ENCODE measurements around the gene DCTD.
A peak's percentile ranks its signal among the peaks of the same experiment; 100 is the strongest.
"Not testable (repeated sequence)": the region's sequence is repeated elsewhere in the genome, so short reads cannot be mapped to it uniquely, and the experiment has no call there.

Gene DCTD

GRCh38 chr4:182920676-182921075 is 3.5 kb upstream of the DCTD start:
- no peak for DNase-seq

GRCh38 chr4:182918791-182919302 is 1.7 kb upstream of the DCTD start:
- peak; percentile 53 for DNase-seq

GRCh38 chr4:182918044-182918607 is 940 bp upstream of the DCTD start:
- DNase-seq: no peak

GRCh38 chr4:182916483-182917181 is 554 bp downstream of the DCTD start:
- peak; percentile 56 for DNase-seq

GRCh38 chr4:182914357-182914756 is 2.8 kb downstream of the DCTD start:
- no peak for DNase-seq

- DNase-seq: no peak
These were observed 3.6 kb downstream of the DCTD start for GRCh38 chr4:182913621-182914020.

GRCh38 chr4:182913036-182913435 is 4.2 kb downstream of the DCTD start:
- no peak for DNase-seq

GRCh38 chr4:182908124-182908523 is 9.1 kb downstream of the DCTD start:
- DNase-seq: no peak

- DNase-seq: no peak
These were observed 9.8 kb downstream of the DCTD start for GRCh38 chr4:182907396-182907795.

- no peak for DNase-seq
These were observed 10.4 kb downstream of the DCTD start for GRCh38 chr4:182906786-182907185.

GRCh38 chr4:182905038-182905437 is 12.1 kb downstream of the DCTD start:
- DNase-seq: no peak

- DNase-seq: no peak
These were observed 12.9 kb downstream of the DCTD start for GRCh38 chr4:182904211-182904761.

GRCh38 chr4:182903013-182903412 is 14.2 kb downstream of the DCTD start:
- DNase-seq: no peak

GRCh38 chr4:182901337-182901736 is 15.8 kb downstream of the DCTD start:
- no peak for DNase-seq

- DNase-seq: not testable (repeated sequence)
These were observed 17.2 kb downstream of the DCTD start for GRCh38 chr4:182900021-182900420.

- DNase-seq: no peak
These were observed 18.7 kb downstream of the DCTD start for GRCh38 chr4:182898479-182898799.

GRCh38 chr4:182897601-182898478 is 19.3 kb downstream of the DCTD start:
- no peak for DNase-seq

- DNase-seq: no peak
These were observed 20.8 kb downstream of the DCTD start for GRCh38 chr4:182896421-182896820.

- no peak for DNase-seq
These were observed 21.3 kb downstream of the DCTD start for GRCh38 chr4:182895791-182896292.

- no peak for DNase-seq
These were observed 22.4 kb downstream of the DCTD start for GRCh38 chr4:182894681-182895275.

GRCh38 chr4:182893474-182894080 is 23.6 kb downstream of the DCTD start:
- peak; percentile 7 for DNase-seq

GRCh38 chr4:182893047-182893446 is 24.1 kb downstream of the DCTD start:
- DNase-seq: no peak

Measured in stimulated activated CD8-positive, alpha-beta memory T cell treated with anti-CD3 and anti-CD28 coated beads, Interleukin-4, amount 100 ng/mL, for 48 hours (primary cell).